ENCODE results near the gene ADRA2C.

Gene ADRA2C

DNA sequence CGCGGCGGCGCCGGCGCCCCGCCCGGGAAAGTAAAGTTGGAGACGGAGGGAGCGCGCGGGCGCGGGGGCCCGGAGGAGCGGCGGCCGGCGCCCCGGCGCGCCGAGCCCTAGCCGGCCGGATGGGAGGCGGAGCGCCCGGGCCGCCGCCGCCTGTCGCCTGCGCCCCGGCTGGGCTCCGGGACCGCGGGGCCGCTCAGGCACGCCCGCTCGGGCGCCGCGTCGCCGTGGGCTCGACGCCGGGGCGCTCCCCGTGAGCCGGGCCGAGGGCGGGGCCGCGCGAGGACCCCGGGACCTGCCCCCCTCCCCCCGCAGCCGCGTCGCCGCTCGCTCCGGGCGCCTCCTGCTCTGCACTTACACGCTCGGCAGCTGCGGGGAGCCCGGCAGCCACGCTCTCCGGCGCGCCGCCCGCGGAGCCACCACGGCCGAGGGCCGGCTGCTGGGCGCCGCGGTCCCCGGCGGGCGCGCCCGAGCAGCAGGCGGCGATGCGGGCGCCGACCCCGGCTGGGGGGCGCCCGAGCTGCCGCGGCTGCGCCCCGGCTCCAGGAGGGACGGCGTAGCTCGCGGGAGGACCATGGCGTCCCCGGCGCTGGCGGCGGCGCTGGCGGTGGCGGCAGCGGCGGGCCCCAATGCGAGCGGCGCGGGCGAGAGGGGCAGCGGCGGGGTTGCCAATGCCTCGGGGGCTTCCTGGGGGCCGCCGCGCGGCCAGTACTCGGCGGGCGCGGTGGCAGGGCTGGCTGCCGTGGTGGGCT, at the start of gene ADRA2C:
ADRA2C (plus strand) TSS at position 350 of the 749 bp plus-strand sequence; CDS start at position 572, 222 bp downstream.
- DNase-seq, result no peak

DNA sequence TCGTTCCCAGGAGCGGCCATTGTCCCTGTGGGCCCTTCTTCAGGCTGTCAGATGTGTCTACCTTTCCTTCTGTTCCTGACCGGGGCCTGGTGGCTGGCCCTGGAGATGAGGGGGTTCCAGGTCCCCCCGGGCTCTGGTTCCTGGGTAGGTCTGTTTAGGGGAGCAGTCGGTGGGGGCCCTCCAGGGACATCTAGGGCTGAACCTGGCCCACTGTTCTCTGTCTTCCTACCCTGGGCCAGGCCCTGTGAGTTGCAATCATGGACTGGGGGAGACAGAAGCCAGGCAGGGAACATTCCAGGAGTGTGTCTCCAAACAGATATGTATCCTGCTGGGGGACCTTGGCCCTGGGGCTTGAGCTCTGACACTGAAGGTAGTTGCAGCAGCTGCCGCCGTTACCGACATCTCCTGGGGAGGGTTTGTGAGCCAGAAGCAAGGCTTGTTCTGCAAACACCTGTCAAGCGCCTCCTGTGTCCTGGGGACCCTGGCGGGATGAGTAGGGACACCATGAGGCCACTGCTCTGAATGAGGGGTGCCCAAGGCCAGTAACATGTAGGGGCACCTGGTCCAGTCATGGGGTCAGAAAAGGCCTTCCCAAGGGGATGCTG, 49.5 kb upstream of the ADRA2C start:
- DNase-seq, result no peak

DNA sequence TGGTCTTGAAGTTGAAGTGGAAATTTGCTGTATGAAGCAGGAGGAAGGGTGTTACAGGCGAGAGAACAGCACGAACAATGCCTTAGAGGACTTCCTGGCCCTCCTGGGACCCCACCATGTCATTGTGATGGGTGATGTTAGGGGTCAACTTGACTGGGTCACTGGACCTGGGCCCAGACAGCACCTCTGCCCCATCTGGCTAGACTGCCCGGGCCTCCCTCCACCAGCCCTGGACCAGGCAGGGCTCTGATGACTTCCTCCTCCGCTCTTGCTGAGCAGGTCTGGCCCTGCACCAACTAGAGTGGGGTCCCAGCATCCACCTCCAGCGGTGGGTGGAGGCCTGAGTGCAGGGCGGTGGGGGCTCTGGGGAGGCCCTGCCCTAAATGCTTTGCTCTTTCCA, 48.9 kb upstream of the ADRA2C start:
- no peak for DNase-seq

DNA sequence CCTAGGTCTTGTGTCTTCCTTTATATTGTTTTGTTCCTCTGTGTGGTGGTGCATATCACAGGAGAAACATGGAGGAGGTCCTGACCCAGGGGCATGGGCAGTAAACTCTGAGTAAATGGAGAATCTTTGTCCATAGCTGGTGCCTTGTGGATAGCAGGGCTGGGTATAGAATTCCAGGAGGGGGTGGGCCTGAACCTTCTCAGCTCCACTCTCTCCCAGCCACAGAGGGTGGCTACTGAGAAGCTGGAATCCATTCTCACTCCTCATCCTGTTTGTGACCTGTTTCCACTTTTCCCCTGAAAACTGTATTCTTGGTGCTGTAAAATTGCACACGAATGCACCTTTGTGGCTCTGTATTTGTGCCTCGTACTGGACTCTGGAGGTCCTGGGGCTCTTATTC, 47.7 kb upstream of the ADRA2C start:
- DNase-seq, result no peak

DNA sequence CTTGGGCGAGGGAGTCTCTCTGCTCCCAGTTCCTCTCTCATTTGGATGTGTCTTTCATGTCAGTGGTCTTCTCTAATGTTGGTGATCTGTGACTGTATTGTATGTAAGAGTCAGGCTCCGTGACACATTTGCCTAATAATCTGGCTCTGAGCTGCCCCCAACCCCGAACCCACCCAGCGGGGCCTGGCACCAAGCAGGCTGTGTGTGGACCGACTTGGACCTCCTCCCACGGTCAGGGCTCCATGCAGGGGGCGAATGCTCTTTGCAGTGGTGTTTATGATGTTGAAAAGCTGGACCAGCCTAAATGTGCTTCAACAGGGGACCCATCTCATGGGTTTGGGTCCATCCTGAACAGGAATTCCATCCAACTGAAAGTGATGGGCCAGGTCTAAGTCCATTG, 47.0 kb upstream of the ADRA2C start:
- DNase-seq, result no peak

DNA sequence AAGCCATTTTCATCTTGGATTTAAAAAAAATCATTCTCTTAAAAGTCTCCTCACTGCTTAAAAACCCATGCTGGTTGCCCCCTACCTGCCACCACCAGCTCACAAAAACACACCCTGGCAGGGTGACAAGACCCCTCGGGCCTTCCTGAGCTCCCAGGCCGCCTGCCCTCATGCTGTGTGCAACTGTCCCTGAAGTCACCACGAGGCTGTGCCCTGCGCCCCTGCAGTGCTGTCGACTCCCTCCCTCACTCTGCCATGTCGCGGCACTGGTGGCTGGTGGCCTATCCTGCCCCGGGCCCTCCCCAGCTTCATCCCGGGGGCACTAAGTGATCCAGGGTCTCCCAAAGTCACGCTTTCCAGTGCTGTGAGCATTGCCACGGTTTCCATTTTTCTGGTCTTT, 46.3 kb upstream of the ADRA2C start:
- no peak for DNase-seq

DNA sequence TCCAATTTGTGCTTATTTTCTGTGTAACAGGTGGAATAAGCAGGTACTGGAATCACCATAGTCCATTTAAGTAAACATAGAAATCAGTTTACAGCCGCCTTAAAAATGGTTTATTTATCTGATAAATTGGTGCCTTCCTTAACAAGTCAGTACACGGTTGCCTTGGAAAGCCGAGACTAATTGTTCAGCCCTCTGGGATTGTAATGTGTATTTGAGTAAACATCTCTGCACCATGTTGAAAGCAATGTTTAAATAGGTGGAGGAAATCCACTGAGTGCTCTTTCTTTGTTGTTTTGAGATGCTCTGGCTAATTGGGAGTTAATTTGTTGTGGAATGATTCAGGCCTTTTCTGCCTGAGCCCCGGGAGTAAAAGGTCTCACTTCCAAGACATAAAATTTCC, 45.7 kb upstream of the ADRA2C start:
- no peak for DNase-seq

DNA sequence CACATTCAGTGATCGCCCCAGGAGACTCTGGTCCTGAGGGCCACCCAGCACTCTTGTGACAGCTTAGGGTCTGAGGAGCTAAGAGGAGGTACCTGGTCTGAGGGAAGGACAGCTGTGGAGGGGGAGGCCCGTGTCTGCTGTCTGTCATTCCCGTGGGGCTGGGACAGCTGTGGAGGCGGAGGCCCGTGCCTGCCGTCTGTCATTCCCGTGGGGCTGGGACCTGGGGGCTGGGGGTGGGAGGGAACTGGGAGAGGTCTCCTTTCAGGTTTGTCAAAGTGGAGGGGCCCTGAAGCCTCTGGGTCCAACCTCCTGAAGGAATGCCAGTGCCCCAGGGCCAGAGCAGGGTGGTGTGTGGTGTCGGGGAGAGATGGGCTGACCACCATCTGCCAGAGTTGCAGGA, 45.0 kb upstream of the ADRA2C start:
- no peak for DNase-seq

DNA sequence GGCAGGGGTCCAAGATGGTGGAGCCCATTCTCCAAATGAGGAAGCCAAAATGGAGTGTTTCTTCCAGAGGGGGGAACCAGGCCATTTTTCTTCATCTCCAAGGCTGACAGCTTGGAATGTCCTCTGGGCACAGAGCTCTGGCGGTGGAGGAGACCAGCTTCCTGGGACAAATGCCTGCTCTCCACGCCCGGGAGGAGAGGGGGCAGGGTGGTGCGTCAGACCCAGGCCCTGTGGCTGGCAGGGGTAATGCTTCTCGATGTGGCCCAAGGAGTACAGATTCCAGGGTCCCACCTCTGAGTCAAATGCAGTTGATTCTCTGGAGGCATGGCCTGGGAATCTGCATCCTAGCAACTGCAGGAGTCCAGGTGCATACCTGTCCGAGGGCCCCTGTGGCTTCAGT, 44.6 kb upstream of the ADRA2C start:
- no peak for DNase-seq

DNA sequence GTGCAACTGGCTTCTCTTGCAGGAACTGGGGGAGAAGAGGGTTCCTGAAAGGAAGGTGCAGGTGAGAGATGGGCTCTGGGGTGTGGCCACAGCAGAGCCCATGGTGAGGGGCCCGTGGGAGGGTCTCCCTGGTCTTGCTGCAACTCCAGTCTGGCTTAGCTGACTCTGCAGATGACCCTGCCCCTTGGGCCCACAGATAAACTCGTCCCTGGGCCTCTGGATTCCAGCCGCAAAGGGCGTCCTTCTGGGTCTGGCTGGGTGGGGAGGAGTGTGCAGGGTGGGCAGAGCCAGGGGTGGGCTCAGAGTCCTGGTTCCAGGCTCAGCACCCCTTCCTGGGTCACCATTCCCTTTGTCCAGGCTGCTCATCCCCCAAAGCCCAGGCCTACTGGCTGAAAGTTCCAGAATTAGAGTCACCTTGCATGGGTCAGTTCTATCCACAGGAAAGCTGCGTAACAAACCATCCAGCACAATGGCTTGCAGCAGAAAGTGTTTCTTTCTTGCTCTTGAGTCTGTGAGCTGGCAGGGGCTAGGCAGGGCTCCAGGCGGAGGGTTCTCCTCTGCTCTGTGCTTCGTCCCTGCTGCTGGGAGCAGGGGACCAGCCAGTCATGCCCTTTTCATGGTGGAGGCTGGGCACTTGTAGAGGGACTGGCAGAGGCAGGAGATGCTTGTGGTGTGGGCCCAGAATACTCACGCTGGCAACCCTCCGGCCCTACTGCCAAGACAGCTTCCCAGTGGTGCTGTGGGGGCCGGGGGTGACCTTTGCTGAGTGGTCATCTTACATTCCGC, 43.5 kb upstream of the ADRA2C start:
- DNase-seq, result no peak

DNA sequence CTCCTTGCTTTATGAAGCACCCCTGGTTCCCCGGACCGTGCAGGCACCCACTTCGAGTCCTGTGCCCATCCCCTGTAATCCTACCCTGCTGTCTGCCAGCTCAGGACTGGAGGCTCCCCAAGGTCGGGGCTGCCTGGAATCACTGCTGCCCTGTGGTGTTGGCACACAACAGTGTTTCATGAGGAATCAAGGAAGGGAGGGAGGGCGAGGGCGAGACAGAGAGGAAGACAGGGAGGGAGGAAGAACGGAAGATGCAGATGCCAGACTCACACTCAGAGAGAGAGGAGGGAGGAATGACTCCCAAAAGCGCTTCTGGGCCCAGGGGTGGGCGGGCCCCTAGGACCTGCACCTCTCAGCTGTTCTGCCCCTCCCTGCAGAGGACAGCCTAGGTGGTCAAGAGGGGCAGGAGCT, 42.9 kb upstream of the ADRA2C start:
- no peak for DNase-seq

DNA sequence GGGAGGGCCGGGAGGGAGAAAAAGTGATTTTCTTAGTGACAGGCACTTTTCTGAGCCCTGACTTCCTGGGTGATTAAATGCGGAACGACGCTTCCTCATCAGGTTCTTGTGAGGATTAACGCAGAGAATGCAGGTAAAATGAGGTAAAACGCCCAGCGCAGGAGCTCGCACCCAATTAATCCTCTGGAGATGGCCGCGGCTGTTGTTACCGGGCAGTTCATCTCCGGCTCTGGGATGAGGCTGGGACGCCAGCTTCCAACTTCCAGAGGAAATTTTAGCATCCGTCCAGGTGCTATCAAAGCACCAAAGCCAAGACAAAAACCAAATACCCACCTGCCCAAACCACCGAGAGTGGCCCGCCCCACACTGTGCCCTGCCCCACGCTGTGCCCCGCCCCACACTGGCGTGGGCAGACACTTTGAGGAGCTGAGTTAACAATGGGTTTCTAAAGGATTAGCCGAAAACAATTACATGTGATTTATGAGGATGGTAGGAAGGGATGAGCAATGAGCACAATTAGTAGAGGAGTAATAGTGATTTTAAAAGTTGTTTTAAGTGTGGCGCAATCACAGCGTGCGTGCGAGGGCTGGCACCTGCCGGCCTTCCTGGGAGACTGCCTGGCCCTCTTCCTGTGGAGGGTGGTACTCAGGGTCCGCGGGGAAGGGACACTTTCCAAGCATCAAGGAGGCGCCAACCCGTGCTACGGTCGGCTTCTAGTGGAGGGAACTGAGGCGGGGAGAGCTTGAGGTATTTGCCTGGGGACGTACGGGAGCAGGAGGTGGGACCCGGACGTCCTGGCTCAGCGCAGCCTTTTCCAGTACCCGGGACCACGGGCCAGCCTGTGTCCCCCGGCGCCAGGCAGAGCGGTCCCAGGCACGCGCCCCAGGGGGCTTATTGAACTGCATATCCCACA, 41.6 kb upstream of the ADRA2C start:
- no peak for DNase-seq

DNA sequence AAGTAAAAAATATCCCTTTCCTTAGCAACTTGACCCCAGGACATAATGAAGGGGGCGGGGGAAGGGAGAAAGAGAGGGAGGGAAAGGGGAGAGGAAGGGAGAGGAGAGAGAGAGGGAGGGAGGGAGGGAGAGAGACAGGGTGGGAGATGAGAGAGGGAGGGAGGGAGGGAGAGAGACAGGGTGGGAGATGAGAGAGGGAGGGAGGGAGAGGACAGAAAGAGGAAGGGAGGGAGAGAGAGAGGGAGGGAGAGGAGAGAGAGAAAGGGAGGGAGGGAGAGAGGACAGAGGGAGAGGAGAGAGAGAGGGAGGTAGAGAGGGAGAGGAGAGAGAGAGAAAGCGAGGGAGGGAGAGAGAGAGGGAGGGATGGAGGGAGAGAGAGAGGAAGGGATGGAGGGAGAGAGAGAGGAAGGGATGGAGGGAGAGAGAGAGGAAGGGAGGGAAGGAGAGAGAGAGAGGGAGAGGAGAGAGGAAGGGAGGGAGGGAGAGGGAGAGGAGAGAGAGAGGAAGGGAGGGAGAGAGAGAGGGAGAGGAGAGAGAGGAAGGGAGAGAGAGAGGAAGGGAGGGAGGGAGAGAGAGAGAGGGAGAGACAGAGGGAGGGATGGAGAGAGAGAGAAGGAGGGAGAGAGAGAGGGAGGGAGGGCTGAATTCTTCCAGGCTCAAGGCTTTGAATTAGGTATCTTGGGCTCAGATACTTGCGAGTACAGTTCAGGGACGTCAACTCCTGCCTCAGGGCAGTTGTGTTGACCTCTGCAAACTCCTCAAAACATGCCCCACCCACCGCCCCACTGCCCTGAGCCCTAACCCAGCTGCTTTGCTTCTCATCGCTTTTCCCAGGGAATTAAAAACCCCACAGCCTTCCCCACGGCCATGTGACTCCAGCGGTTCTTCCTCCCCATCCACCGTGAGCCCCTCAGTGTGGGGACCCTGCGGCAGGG, 40.0 kb upstream of the ADRA2C start:
- DNase-seq, result no peak

DNA sequence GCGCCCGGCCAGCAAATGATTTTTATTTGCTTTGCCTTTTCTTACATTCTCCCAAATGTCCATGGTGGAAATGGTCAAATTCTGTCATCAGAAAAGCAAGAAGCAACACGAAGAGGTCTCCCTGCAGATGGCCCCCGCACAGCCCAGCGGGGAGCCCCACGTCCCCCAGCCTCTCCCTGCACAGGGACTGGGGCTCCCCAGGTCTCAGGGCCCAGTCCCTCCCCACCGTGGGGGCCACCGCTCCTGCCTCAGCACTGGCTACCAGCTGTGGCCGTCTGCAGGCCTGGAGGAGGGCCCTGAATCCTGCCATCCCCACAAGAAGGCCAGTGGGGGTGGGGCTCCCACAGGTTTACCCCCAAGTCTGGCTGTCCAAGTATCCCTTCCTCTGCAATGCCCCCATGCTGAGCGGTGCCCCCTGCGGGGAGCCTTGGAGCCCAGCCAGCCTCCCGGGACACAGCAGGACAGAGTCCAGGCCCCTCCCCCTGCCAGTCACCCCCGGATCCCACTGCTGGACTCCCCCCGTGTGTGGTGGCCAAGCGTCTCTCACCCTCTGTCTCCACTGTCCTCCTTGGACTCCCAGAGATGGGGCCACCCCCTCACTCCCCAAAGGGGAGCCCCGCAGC, 38.2 kb upstream of the ADRA2C start:
- no peak for DNase-seq

DNA sequence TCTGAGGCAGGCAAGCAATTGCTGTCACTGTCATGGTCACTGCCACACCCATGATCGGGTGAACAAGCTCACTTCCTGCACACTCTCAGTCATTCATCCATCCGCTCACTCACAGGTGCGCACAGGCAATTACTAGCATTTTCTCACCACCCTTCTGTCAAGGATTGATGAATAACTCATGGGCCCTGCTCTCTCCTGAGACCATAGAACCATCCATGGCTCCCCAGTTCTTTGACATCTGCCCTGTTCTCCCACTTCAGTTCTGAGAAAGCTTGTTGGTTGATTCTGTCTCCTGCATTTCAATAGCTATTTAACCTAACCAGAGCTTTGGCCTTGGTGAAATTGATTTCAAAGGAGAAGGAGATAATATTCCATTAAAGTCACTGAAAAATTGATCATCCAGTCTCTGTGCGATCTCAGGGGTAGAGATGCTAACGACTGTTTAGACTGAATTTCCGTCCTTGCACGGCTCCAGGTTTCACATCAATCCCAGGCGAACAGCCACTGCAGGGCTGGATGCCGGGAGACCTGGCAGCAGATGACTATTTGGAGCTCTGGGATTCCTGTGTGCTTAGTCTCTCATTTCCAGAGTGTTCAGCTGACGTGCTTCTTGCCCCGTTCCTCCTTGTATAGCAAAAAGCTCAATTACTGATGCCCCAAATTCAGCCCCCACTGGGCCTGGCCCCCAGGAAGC, 36.9 kb upstream of the ADRA2C start:
- DNase-seq, result no peak

DNA sequence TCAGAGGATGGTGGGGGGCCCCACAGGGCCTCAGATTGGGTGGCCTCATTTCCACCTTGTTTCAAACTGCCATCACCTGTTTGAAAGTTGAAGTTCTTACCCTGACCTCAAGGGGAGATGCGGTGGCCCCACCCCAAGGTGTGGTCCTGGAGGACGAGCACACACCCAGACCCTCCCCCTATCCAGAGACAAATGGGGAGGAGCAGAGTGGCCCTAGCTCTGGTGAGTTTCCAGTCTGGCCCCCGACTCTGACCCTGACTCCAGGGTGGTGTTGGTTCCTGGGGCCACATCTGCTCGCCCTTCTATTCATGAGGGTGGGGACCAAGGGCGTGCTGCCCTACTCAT, 36.3 kb upstream of the ADRA2C start:
- DNase-seq, result no peak

DNA sequence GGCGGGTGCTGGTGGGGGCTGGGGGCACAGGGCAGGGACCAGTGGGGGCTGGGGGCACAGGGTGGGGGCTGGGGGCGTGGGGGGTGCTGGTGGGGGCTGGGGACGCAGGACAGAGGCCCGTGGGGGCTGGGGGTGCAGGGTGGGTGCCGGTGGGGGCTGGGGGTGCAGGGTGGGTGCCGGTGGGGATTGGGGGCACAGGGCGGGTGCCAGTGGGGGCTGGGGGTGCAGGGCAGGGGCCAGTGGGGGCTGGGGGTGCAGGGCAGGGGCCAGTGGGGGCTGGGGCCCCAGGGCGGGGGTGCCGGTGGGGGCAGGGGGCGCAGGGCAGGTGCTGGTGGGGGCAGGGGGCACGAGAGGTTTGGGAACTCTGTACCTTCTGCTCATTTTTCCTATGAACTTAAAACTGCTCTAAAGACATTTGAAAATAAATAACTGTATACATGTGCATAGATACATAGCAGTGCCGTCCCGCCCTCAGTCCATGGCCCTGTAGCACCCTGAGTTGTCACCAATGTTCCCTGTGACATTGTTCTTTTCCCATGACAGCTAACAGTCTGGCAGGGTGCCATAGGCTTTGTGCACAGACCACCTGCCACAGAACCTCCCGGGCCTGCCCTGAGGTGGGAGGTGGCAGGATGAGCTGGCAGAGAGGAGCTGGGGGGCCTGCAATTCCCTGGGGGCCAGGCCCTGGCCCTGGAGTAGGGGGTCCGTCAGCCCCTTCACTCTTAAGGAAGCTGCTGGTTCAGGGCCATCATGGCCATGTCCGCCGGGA, 35.6 kb upstream of the ADRA2C start:
- DNase-seq, result no peak

DNA sequence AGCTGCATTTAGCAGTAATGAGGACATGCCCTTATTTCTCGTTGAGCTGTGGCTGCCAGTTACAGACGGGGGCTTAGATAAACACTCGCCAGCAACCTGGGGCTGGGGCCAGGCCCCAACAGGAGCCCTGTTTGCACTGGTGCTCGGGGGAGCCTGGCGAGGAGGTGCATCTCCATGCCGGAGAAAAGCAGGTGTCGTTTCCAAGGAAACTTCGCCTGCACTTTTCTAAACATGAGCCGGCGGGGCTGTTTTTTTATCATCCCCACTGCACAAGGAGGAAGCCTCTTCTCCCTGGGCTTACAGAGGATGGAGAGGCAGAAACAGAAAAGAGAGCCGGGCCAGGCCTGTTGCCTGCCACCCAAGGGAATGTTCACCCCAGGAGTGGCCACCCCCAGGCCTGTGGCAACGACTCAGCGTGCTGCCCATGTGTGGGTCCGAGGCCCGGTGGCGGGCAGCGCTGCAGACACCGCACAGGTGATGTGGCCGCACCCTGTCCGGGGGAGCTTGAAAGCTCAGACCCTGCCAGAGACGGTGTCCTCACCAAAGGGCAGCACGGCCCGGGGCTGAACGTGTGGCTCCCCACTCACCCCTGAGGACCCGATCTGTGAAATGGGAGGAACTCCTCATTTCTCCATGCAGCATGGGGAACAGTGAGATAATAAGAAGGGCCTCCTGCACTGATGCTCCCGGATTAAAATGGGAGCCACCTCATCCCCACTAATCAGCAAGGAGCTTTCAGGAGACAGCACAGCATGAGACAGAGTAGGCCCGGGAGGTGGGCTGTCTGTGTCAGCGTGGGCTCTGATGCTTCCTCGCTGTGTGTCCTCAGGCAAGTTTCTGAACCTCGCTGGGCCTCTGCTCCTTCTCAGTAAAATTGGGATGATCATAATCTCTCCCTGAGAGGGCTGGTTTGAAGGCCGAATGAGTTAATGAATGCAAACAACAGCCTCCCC, 33.8 kb upstream of the ADRA2C start:
- no peak for DNase-seq

DNA sequence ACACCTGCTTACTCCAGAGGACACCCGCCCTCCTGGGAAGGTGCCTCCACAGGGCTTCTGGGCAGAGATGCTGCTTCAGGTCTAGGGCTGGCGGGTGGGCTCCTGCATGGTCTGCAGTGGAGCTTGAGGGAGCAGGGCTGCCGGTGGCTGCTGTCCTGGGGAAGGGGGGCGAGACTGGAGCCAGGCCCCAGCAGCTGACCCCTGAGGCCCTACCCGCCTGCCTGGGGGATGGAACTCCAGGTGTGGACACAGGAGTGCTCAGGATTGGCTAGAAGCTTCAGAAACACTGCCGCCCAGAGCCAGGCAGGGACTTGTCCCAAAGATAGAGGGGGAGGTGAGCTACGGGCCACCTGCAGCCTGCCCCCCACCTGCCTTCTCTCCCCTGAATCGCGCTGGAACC, 33.0 kb upstream of the ADRA2C start:
- no peak for DNase-seq
